Left renal cortex interstitium (tissue), 4 donors: ENCODE results near the gene ANKRD23. TPM values are rescaled to one million over a fixed set of nuclear protein-coding genes. Genes with fewer than 3 reads are reported as not detected.
"Not testable (repeated sequence)": the region's sequence is repeated elsewhere in the genome, so short reads cannot be mapped to it uniquely, and the experiment has no call there.

Experiments used
- DNase-seq, 4 donors: peaks; one replicate each; pipeline ENCODE4 v3.0.0-alpha.2; 2013; ENCODE audit warnings: low read depth in 4 of 4, low spot score in 2 of 4, missing footprints in 1 of 4
- polyA plus RNA-seq, 4 donors: library from polyadenylated mRNA; unstranded; fragments of 120-200 nt; gene quantifications; one replicate each; pipeline ENCODE4 v1.2.1, GENCODE V29; 2013; ENCODE audit not compliant: insufficient read length in 4 of 4

ANKRD23 gene
- 1 to 10 TPM; 2.4 to 7.3 (median 4.8) TPM for polyA plus RNA-seq

DNA sequence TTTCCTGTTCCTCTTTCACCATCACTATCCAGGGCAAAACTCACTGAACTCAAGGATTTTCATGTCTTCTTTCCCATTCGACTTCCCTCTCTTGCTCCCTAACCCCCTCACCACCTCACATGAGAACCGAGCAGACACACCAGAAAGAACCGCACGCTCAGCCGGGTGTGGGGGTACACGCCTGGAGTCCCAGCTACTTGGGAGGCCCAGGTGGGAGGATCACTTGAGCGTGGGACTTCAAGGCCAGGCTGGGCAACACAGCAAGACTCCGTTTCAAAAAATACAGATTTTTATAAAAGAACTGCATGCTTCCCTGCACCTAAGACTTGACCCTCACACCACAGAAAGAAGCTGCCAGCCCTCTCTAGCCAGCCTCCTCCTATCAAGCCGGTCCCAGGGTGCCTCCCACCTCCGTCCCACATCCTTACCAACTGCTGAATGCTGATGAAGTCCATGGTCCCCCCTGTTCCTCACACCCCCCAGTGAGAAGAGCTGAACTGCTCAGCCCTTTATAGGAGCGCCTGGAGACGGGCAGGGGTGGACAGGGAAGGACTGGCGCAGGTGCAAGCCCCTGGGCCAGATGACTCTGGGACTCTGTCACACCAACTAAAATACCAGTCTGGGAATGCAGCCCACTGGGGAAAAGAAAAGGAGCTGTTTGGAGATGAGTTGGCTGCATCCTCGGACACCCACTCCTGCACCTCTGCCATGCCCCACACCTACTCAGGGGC is at the start of gene ANKRD23:
ANKRD23 (minus strand) TSS at position 484 of the 731 bp plus-strand sequence; CDS start at position 455, 29 bp downstream.
- no peak for DNase-seq

DNA sequence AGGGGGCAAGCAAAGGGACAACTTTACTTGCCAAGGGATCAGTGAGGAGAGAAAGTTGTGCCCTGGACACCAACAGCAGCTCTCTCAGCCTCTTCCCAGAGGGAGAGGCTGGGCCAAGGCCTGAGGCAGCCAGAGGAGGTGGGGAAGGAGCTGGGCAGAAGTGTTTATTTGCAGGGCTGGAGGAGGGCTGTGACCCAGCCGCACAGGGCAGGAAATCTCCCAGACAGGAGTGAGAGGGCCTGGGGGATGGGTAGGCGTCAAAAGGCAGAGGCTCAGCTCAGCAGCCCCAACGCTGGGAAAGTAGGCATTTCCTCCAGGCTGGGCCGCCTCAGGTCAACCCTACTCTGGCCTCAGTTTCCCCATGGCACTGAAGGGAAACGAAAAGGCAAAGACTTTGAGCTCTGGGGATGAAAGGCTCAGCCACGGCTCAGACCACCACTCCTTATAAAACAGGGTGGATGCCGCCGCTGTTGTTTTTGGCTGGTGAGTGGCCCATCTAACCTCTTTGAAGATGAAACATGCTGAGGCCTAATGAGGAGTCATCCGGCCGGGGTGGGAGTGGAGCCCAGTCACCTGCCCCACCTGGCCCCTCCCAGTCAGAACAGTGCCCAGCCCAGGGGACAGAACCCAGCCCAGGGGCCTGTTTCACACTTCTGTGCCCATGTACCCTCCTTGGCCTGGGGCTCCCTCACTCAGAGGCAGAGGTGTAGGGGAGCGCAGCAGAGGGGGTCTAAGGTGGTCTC is 47.9 kb upstream of the ANKRD23 start:
- DNase-seq, result no peak

DNA sequence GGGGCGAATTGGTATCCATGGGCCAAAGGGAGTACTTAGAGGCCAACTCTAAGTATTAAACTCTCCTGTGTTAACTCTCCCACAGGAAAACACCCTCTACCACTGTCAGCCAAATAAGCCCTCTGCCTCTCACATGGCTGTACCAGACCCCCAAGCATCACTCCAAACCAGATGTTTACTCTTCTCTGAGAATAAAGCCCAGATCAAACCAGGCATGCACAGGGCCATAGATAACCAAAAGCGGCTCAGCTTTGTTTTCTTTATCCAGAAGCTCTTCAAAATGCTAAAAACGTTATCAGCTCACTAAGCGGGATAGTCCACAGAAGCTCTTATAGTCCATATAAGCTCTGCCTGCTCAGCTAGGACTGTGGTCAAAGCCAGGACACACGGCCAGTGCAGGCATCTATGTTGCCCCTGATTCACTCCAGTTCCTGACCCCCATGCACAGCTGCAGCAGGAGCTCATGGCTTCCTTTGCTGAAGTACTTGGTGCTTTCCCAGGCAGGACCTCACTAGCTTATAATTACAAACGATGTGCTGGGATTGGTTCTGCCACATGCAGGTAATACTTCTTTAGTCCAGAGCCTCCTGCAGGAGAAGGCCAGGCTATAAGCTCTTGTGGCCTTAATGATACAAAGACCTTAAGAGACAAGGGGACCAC is 47.0 kb upstream of the ANKRD23 start:
- no peak for DNase-seq

DNA sequence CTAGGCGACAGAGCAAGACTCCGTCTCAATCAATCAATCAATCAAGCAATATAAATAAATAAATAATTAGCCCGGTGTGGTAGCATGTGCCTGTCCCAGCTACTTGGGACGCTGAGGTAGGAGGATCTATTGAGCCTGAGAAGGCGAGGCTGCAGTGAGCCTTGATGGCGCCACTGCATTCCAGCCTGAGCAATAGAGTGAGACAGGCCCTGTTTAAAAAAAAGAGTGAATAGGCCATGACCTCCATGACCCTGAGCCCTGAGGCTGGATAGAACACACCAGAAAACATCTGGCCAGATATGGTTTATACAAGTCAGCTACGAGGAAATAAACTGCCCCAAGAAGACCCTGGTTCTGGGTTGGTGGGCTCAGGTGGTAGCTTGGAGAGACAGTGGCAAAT is 46.4 kb upstream of the ANKRD23 start:
- no peak for DNase-seq

DNA sequence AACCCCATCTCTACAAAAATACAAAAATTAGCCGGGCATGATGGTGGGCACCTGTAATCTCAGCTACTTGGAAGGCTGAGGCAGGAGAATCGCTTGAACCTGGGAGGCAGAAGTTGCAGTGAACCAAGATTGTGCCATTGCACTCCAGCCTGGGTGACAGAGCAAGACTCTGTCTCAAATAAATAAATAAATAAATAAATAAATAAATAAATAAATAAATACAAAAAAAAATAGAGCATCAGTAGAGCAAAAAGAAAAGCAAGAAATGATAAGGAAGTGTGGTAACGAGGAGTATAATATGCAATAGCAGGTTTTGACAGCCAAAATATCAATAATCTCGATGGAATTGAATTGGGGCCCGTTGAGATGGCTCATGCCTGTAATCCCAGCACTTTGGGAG is 45.7 kb upstream of the ANKRD23 start:
- DNase-seq, result not testable (repeated sequence)

DNA sequence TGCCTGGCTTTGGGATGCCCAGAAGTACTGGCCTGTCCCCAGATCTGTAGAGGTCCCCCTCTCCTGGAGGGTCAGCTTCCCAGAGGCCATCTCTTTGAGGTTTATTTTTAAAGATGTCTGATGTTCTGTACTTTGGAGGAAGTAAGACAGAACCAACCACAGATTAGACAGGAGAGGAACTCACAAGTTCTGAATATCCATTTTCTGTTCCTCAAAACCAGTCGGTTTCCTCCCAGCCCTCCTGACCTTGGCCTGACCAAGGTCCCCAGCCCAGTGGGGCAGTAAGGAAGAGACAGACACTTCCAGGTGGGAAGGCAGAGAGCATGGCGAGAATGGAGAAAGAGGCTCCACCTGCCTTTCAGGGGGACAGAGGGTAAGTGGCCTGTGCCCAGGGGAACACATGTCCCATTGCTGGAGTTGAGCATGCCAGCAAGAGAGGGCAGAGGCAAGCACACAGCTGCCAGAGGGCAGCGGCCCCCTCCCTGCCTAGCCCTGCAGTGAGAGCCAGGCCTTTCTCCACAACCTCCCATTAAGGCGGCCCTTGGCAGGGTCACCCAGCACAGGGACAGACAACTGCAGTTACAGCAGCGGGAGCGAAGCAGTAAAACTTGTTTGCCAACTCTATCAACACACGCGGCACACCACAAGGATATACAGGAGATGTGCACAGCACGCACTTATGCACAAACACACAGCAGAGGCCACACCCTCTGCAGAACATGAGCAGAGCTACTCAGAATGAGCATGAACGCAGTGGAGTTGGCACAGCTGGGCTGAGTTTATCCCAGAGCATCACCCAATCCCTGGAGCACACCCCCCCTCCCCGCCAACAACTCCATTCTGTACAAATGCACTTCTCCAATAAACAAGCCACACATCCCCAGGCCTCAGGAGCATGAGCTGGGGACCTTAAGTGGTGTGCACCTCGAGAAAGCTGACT is 44.5 kb upstream of the ANKRD23 start:
- no peak for DNase-seq

DNA sequence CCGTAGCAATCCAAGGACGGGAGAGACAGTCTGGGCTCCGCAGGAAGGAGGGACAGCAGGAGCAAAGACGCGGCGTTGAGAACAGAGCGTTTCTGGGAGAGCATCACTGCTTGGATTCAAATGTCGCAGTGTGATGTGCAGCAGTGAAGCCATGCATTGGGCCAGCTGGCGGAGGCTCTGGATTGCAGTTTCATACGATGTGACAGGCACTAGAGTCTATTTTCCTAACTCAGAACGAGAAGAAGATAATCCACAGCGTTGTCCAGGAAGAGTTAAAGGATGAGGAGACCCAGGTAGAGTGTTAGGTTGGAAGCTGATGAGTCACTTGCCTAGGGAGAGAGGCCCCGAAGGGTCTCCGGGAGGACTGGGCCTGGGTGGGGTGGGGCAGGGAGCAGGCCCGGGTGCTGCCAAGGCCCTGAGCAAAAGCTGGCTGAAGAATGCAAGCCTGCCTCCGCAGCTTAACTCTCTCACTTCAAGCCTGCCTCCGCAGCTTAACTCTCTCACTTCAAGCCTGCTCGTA is 43.7 kb upstream of the ANKRD23 start:
- DNase-seq, result no peak

DNA sequence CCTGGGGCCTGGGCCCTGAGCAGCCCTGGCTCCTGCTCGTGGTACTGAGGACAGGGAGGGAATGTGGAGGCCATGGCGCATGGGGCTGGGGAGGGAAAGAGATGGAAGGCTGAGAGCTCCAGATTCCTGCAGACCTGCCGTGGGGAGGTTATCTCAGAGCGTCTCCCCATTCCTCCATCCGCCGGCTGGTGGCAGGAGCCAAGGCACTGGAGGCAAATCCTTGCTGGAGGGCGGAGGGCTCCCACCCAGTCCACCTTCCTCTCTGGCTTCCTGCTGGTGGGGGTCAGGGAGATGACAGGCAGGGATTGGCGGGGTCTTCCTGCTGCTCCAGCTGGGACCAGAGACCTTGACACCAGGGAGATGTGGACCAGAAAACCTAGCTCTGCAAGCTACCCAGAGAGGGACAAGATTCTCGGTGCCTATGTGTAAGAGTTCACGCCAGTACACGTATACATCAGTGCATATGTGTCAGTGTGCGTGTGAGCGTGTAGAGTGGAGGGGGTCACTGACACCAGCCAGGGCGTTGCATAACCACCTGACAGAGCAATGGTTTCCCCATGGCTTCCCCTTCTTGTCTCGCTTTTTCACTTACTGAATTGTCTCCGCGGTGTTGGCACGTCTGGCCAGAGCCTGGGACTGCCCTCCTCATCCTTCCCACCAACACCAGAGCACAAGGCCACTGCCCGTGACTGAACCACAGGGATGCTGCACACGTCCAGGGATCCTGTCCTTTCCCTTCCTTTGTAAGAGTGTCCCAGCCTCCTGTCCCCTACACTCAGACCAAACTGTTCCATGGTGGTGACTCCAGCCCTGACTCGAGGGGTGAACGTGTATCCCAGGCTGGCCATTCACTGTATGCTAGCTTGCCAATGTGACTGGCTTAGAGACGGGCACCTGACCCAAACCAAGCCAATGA is 41.9 kb upstream of the ANKRD23 start:
- DNase-seq, result no peak

DNA sequence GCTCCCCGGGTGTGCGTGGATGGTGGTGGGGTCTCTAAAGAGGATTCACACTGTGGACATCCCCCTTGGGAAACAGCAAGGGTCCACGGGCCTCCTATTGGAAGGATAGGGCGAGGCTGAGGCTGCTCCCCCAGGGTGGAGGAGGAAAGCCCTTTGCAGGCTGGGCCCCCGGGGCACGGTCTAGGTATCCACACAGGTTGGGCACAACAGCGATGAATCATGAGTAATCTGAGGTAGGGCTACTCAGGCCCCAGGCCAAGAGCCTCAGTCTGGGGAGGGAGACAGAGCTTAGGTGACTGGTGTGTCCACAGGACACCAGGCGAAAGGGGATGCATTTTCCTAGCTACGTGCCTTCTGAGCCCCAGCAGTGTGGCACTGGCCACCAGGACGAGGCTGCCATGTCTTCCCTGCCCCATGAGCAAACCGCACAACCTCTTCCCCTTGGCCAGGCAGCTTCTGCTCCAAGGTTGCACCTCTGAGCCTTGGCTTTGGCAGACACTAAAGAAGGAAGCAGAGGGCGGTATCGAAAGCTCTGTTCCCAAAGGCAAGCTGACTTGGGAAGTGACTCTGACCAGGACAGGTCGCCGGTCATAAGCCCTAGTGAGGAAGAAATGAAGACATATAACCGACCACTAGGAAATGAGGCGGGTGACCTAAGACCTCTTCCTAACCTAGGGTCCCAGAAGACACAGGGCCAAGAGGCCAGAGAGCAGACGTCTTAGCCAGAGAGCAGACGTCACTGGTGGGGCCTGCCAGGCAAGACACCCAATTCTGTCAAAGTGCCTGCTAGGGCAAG is 40.7 kb upstream of the ANKRD23 start:
- no peak for DNase-seq

DNA sequence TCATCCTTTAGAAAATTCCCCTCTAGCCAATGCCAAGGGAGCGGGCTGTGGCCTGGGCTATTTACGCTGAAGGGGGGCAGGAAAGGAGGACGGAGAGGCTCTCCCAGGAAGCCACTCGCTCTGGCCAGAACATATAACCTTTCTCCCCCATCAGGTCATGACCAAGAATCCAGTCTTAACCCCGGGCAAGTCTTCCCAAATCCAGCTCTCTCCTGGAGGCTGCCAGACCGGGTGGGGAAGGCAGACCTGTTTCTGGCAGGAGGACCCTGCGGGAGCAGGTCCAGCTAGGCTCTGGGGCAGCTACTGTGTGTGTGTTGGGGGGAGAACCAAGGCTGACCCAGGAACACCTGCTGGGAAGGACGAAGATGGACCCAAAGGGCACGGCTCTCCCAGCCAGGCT is 39.5 kb upstream of the ANKRD23 start:
- DNase-seq, result no peak

DNA sequence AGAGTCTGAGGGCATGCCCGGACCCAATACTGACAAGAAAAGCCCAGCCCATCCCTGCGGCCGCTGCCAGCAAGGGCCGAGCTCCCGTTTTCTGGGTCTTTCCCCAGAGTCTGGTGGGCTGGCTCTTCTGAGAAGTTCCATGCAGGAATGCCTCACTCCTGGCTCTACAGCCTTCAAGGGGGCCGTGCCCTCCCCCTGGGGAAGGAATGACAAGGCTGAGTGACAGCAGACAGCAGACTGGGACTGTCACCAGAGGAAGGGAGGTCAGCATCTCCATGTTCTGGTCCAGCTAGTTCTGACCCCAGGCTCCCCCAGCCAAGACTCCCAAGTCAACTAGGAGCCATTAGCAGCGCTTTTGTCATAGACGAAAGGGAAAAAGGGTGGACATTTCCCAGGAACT is 39.1 kb upstream of the ANKRD23 start:
- no peak for DNase-seq

DNA sequence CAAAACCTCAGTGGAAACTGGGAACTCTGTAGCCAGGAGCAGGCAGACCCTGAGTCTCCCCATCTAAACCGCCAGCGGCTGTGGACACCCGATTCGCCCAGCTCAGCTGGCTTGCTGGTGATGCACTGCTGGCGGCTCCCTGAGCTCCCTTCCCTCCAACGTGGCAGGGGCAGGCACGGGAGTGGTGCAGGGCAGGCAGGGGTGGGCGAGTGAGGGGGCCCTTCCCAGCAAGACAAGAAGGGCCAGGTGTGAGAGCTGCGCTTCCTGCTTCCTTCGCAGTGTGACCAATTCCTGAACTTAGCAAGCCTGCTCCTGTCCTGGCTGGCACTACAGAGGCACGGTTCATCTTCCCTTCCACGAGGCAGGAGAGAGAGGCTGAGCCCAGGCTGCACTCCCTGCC is 38.4 kb upstream of the ANKRD23 start:
- DNase-seq, result no peak

DNA sequence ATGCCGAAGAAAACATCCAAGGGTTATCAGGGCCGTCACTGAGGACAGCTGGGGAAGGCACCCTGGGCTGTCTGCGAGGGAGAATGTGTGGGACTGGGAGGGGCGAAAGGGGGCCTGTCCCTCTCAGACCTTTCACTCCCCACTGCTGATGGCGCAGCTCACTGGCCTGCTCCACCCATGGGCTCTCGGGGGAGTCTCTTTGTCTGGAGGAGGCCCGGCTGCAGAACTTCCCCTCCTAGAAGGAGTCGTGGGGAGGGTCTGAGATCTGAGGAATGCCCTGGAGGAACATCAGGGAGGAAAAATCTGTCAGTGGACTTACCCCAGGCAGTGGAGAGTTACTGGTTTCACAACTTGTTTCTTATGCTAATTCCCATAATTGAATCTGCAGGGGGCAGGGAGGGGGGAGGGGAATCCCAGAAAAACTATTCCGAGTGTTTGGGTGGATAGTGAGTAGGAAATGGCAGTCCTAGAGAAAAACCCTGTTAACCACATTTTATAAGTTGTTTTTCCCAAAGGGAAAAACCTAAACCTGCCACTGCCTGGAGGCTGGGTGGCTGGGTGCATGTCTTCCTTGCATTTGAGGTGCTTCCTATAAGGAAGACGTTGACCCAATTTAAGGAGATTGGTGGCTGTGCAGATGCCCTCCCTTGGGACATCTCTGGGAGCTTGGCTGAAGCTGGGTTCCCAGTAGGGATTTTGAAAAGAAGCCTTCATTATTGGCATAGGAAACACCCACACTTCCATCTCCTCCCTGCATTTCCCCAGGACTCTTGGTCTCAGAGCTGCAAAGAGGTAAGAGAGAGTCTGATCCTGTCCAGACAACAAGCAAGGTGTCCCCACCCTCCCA is 37.8 kb upstream of the ANKRD23 start:
- no peak for DNase-seq

DNA sequence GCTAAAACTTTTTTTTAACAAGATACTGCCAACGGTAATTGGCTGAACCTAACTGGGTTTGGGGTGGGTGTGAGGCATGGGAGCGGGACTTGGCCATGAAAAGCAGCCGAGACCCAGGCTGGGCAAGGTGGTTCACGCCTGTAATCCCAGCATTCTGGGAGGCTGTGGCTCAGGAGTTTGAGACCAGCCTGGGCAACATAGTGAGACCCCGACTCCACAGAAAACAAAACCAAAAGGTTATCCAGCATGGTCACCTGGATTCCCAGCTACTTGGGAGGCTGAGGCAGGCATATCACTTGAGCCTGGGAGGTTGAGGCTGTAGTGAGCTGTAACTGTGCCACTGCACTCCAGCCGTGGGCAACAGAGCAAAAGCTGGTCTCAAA is 37.1 kb upstream of the ANKRD23 start:
- no peak for DNase-seq

DNA sequence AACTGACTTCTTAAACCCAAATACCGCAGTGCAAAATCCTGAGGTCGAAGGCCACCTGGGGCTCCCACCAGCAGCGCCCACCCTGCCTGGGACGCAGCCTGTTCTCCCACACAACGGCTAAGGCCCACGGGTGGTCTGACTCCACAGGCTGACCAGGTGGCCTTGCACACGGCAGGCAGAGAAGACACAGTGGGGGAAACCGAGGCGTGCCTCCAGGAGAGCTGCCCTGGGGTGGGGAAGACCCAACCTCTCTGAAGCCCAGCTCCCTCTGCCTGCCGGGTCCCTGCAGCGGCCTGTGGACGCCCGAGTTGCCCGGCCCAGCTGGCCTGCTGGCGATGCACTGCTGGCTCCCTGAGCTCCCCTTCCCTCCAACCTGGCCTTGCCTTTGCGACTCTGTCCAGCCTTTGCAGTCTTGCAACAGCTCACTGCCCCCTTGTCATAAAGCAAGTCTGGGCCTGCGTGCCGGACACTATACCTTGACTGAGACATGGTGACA is 35.8 kb upstream of the ANKRD23 start:
- DNase-seq, result no peak

DNA sequence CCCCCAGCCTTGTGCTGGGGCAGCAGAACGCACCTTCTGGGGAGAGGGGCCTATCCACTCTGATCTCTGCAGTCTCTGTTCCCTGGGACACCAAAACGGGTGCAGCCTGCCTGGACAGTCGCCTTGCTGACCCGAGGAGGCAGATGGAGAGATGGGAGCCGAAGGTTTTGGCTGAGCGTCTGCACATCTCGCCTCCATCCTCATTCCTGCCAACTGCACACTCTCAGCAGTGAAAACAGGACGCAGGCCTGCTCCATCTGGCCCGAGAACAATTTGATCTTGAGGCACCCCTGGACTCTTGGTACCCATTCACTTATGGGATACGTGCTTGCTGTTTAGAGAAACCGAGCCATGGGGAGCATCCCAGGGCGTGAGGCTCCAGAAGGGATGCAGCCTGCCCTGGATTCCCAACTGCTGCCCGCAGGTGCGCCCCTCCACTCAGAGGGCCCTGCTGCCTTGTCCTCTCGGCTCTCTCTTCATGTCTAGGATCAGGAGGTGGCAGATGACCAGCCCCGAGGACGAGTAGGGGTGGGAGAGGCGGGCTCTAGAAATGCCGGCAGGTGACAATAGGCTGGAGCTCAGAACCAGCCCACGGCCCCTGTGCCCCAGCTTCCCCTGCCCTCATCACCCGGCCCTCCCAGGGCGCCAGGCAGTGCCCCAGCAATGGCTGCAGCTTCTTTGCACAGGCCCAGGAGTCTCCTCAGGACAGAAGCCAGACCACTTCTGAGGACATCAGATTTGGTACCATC is 35.1 kb upstream of the ANKRD23 start:
- no peak for DNase-seq

DNA sequence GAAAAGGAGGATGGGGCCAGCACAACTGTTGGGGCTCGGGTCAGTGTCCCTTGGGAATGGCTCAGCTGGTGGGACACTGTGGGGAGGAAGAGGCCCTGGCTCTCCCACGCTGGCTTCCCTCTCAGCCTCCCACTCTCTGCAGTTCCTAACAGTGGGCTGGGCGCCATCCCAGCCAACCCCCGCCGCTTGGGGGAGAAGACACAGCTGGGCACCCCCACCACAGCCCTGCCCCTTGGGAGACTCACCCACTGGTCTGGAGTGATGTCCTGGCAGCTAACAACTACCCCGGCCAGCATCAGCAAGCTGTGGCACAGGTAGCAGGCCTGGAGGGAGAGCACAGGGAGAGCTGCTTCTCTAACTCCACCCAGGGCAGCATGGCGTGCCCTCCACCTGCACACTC is 34.4 kb upstream of the ANKRD23 start:
- DNase-seq, result no peak
